Measurements from ENCODE around the gene NADSYN1. TPM values are rescaled to one million over a fixed set of nuclear protein-coding genes. Genes with fewer than 3 reads are reported as not detected.

Gene NADSYN1
- total and polyA plus RNA-seq, 2 experiments from 2014 or later: 35.6 to 54.9 TPM

GRCh38 chr11:71410363-71410966, 42.5 kb upstream of the NADSYN1 start:
- Mint-ChIP-seq H3K36me3 (ENCODE audit: low read depth) (no peaks in the 10 kb centered on the region), H3K9me3 (no peaks in the 10 kb centered on the region; the same call in 2 of the 3 replicates), H3K27me3 (ENCODE audit: insufficient read depth, low read depth, poor library complexity) (peaks cover 10% of the 10 kb centered on the region), H3K4me1 (no peaks in the 10 kb centered on the region), H3K4me3 (no peak overlapping the region), H3K27ac (no peak overlapping the region)
- DNase-seq (ENCODE audit: low spot score): no peak
- Histone ChIP-seq H3K4me3 (no peak overlapping the region), H3K9me2 (ENCODE audit: insufficient read depth) (peaks cover 6% of the 10 kb centered on the region; the same call in 1 of the 2 replicates), H3K36me3 (ENCODE audit: insufficient read depth) (no peaks in the 10 kb centered on the region), H3K4me2 (no peak overlapping the region), H3K4me1 (ENCODE audit: insufficient read depth) (no peaks in the 10 kb centered on the region), H4K20me1 (replicated peaks; ENCODE audit: insufficient read depth) (no peaks in the 10 kb centered on the region), H3K27ac (ENCODE audit: low read depth) (no peak overlapping the region), H2AFZ (no peak overlapping the region), H3K79me2 (replicated peaks; ENCODE audit: insufficient read depth) (no peaks in the 10 kb centered on the region), H3F3A (replicated peaks; ENCODE audit: low read depth) (no peaks in the 10 kb centered on the region), H3K27me3 (ENCODE audit: insufficient read depth) (no peaks in the 10 kb centered on the region)
- ATAC-seq: no peak
- TF ChIP-seq NANOG (IDR thresholded peaks at IDR 0.05; ENCODE audit: borderline replicate concordance) (no peak), EZH2 (IDR thresholded peaks at IDR 0.05; ENCODE audit: low read depth, unreplicated experiment) (no peak), ZNF114 (CRISPR knock-in tag; IDR thresholded peaks at IDR 0.05) (no peak), ETS1 (IDR thresholded peaks at IDR 0.05) (no peak), STAT1 (IDR thresholded peaks at IDR 0.05; ENCODE audit: unreplicated experiment) (no peak), POLR2AphosphoS5 (IDR thresholded peaks at IDR 0.05; ENCODE audit: low read depth) (no peak), EZH2phosphoT487 (IDR thresholded peaks at IDR 0.05; ENCODE audit: unreplicated experiment) (no peak), ZNF331 (CRISPR knock-in tag; IDR thresholded peaks at IDR 0.05; ENCODE audit: low read depth) (no peak), CTCF (conservative IDR thresholded peaks at IDR 0.05; ENCODE audit: low read depth in 2 of 2) (no peak)

GRCh38 chr11:71414645-71415044, 38.4 kb upstream of the NADSYN1 start:
- Mint-ChIP-seq H3K9me3 (no peaks in the 10 kb centered on the region; the same call in 2 of the 3 replicates), H3K36me3 (ENCODE audit: low read depth) (no peaks in the 10 kb centered on the region), H3K27ac (no peak overlapping the region), H3K4me1 (no peaks in the 10 kb centered on the region), H3K27me3 (ENCODE audit: insufficient read depth, low read depth, poor library complexity) (peaks cover 10% of the 10 kb centered on the region), H3K4me3 (no peak overlapping the region)
- DNase-seq (ENCODE audit: low spot score) (no peak), ATAC-seq (no peak)
- no peaks in the 10 kb centered on the region for H3F3A ChIP-seq (replicated peaks; ENCODE audit: low read depth)
- H4K20me1 ChIP-seq (replicated peaks; ENCODE audit: insufficient read depth): no peaks in the 10 kb centered on the region
- no peak overlapping the region for H3K4me2 ChIP-seq
- peaks cover 6% of the 10 kb centered on the region; the same call in 1 of the 2 replicates for H3K9me2 ChIP-seq (ENCODE audit: insufficient read depth)
- no peaks in the 10 kb centered on the region for H3K79me2 ChIP-seq (replicated peaks; ENCODE audit: insufficient read depth)
- H3K4me3 ChIP-seq: no peak overlapping the region
- H3K4me1 ChIP-seq (ENCODE audit: insufficient read depth): no peaks in the 10 kb centered on the region
- H3K36me3 ChIP-seq (ENCODE audit: insufficient read depth): no peaks in the 10 kb centered on the region
- TF ChIP-seq CREB1 (CRISPR knock-in tag; IDR thresholded peaks at IDR 0.05; ENCODE audit: low read depth) (no peak), POLR2AphosphoS5 (IDR thresholded peaks at IDR 0.05; ENCODE audit: low read depth) (no peak), EZH2 (IDR thresholded peaks at IDR 0.05; ENCODE audit: low read depth, unreplicated experiment) (no peak), NANOG (IDR thresholded peaks at IDR 0.05; ENCODE audit: borderline replicate concordance) (no peak), REST (IDR thresholded peaks at IDR 0.05; ENCODE audit: unreplicated experiment) (no peak), ETS1 (IDR thresholded peaks at IDR 0.05) (no peak), CTCF (conservative IDR thresholded peaks at IDR 0.05; ENCODE audit: low read depth in 2 of 2) (no peak), EZH2phosphoT487 (IDR thresholded peaks at IDR 0.05; ENCODE audit: unreplicated experiment) (no peak), ZNF114 (CRISPR knock-in tag; IDR thresholded peaks at IDR 0.05) (no peak), JUNB (IDR thresholded peaks at IDR 0.05; ENCODE audit: unreplicated experiment) (no peak)
- no peak overlapping the region for H2AFZ ChIP-seq
- no peaks in the 10 kb centered on the region for H3K27me3 ChIP-seq (ENCODE audit: insufficient read depth)
- no peak overlapping the region for H3K27ac ChIP-seq (ENCODE audit: low read depth)

Data from GM23338 (cell line).